ENCODE results near the gene SIRT6.

- TF ChIP-seq CTCF (IDR thresholded peaks at IDR 0.05): no peak
- TF ChIP-seq POLR2A (IDR thresholded peaks at IDR 0.05): no peak
Measured at GRCh38 chr19:4185413-4186086, 3.2 kb upstream of the SIRT6 start.

Measured in prostate gland (tissue), 2 donors.